ENCODE data around the gene SLC4A2. TPM values are rescaled to one million over a fixed set of nuclear protein-coding genes. Genes with fewer than 3 reads are reported as not detected.

The SLC4A2 gene
- total and polyA plus RNA-seq, 2 of the 8 experiments (the other 6 are each of a cell fraction or from before 2014, with no cell fraction given): 72.6 to 147 TPM

- Histone ChIP-seq H3K14ac (ENCODE audit: insufficient read length) (no peak overlapping the region), H4K91ac (replicated peaks; ENCODE audit: insufficient read length, low read length) (no peak overlapping the region), H3K4me2 (ENCODE audit: insufficient read depth in 1 of 2, low read depth in 2 of 2, low read length in 2 of 2) (no peak overlapping the region), H2BK5ac (ENCODE audit: low read depth, low read length) (no peak overlapping the region), H2AFZ (ENCODE audit: low read length) (no peak overlapping the region), H2AK5ac (ENCODE audit: low read depth, low read length) (no peak overlapping the region), H2BK20ac (ENCODE audit: low read length) (no peak overlapping the region), H2BK120ac (replicated peaks; ENCODE audit: low read depth, low read length) (no peak overlapping the region), H2BK12ac (ENCODE audit: low read depth, low read length) (no peak overlapping the region), H3K18ac (ENCODE audit: extremely low read depth, low read length) (no peak overlapping the region), H4K8ac (ENCODE audit: extremely low read depth, insufficient read depth, low read length) (no peak overlapping the region), H3K23me2 (ENCODE audit: low read depth, low read length) (peaks cover 5% of the 10 kb centered on the region), H3K36me3 (ENCODE audit: control insufficient read depth in 2 of 4, insufficient read depth in 4 of 4, low read length in 3 of 4) (peaks cover 0 to 23% (median 4%) of the 10 kb centered on the region in 4 experiments; a peak in 2 of 8 replicates), H3K23ac (ENCODE audit: insufficient read length) (no peak overlapping the region), H4K5ac (ENCODE audit: insufficient read length, low read depth, low read length) (no peak overlapping the region), H3K56ac (replicated peaks; ENCODE audit: insufficient read length, low read depth, low read length) (no peak overlapping the region), H3K27ac (ENCODE audit: low read depth, low read length) (no peak overlapping the region), H3K4me1 (replicated peaks in 1 of 4; ENCODE audit: control insufficient read depth in 3 of 4, insufficient read depth in 4 of 4, low read length in 3 of 4) (peaks cover 0 to 23% (median 15%) of the 10 kb centered on the region in 4 experiments; a peak in 6 of 7 replicates), H3K9ac (replicated peaks in 1 of 4; ENCODE audit: extremely low read depth in 1 of 4, low read depth in 3 of 4, low read length in 3 of 4) (no peak overlapping the region), H4K20me1 (replicated peaks in 1 of 2; ENCODE audit: control insufficient read depth in 1 of 2, insufficient read depth in 2 of 2, low read length in 2 of 2) (peaks cover 36 to 51% of the 10 kb centered on the region in 2 experiments), H2BK15ac (ENCODE audit: low read length) (no peak overlapping the region), H3K79me2 (ENCODE audit: control insufficient read depth in 1 of 2, insufficient read depth in 2 of 2, low read length in 2 of 2) (peaks cover 0 to 6% of the 10 kb centered on the region in 2 experiments; a peak in 1 of 4 replicates), H3K27me3 (replicated peaks in 1 of 4; ENCODE audit: control insufficient read depth in 3 of 4, extremely low read depth in 1 of 4, insufficient read depth in 3 of 4, low read length in 3 of 4) (peaks cover 0 to 15% (median 9%) of the 10 kb centered on the region in 4 experiments; a peak in 3 of 7 replicates), H3K4ac (replicated peaks; ENCODE audit: insufficient read length, low read depth, low read length) (no peak overlapping the region), H3K4me3 (ENCODE audit: extremely low read depth in 1 of 4, insufficient read depth in 2 of 4, low read depth in 3 of 4, low read length in 4 of 4) (no peak overlapping the region), H3K79me1 (ENCODE audit: low read depth, low read length) (peaks cover 2% of the 10 kb centered on the region), H3K9me3 (ENCODE audit: insufficient read depth in 2 of 2, low read depth in 1 of 2, low read length in 1 of 2) (no peaks in the 10 kb centered on the region)
- 95% methylated on average over 12 of the region's 12 CpGs; no CpG with 5 or more reads in 1 of the 2 experiments for WGBS, 2 experiments (ENCODE audit: extremely low coverage in 1 of 2, insufficient coverage in 1 of 2, insufficient read length in 1 of 2, insufficient replicate concordance in 2 of 2, low coverage in 1 of 2, low lambda C conversion rate in 2 of 2, missing lambda C conversion rate in 1 of 2)
- DNase-seq (ENCODE audit: low read depth in 1 of 2, low spot score in 2 of 2) (no peak), FAIRE-seq (no peak)
- ChIA-PET POLR2A (ENCODE audit: partially characterized antibody) (interaction anchor here (0.6 to 1.3 kb wide), 3 partner anchors 13 to 39 kb away, joined by 3 read pairs; no protein-coding TSS in a partner anchor), CTCF (ENCODE audit: partially characterized antibody) (interaction anchor here (0.7 to 22.4 kb wide), 11 partner anchors 9 to 127 kb away, joined by 3 to 448 read pairs (median 4); partner anchors contain the start of genes AGAP3, CDK5, SLC4A2 and TMUB1)
- TF ChIP-seq FOSL1 (IDR thresholded peaks at IDR 0.05; ENCODE audit: insufficient read depth, low read depth, low read length) (no peak), TAF7 (optimal IDR thresholded peaks at IDR 0.05; ENCODE audit: borderline replicate concordance, low read depth, low read length) (no peak), HDAC2 (IDR thresholded peaks at IDR 0.05; ENCODE audit: borderline replicate concordance in 1 of 2, low read depth in 2 of 2, low read length in 2 of 2) (no peak), JUND (IDR thresholded peaks at IDR 0.05; ENCODE audit: low read length) (no peak), CBX8 (IDR thresholded peaks at IDR 0.05; ENCODE audit: borderline replicate concordance, low read depth, low read length) (no peak), KDM5A (IDR thresholded peaks at IDR 0.05; ENCODE audit: low read length) (no peak), SP2 (IDR thresholded peaks at IDR 0.05; ENCODE audit: low read length) (no peak), SIN3A (conservative IDR thresholded peaks at IDR 0.05 in 1 of 2, IDR thresholded peaks at IDR 0.05 in 1 of 2; ENCODE audit: low read depth in 1 of 2, low read length in 2 of 2) (no peak), YY1 (IDR thresholded peaks at IDR 0.05; ENCODE audit: low read depth, low read length) (no peak), SIX5 (IDR thresholded peaks at IDR 0.05; ENCODE audit: low read depth, low read length) (no peak), BCL11A (IDR thresholded peaks at IDR 0.05; ENCODE audit: low read depth in 2 of 2, low read length in 2 of 2) (no peak), NANOG (IDR thresholded peaks at IDR 0.05; ENCODE audit: insufficient read depth, low read depth, low read length, poor library complexity, severe bottlenecking) (no peak), RFX5 (IDR thresholded peaks at IDR 0.05; ENCODE audit: borderline replicate concordance, low read depth, low read length) (no peak), BRCA1 (IDR thresholded peaks at IDR 0.05; ENCODE audit: low read depth, low read length) (no peak)
Observed at GRCh38 chr7:151117565-151117964, 58.2 kb downstream of the SLC4A2 start.

Measured in H1 (cell line).